ENCODE measurements around the gene SLC7A6.

Gene SLC7A6

GRCh38 chr16:68264128-68265077, at the start of gene SLC7A6:
SLC7A6 (plus strand) TSS chr16:68264526; CDS start chr16:68274727, 10,201 bp downstream.
- DNase-seq: peak; percentile 86

GRCh38 chr16:68214726-68215125, 49.6 kb upstream of the SLC7A6 start:
- no peak for DNase-seq

GRCh38 chr16:68215302-68215701, 49.0 kb upstream of the SLC7A6 start:
- DNase-seq: no peak

- DNase-seq: no peak
These were observed 48.1 kb upstream of the SLC7A6 start for GRCh38 chr16:68216240-68216639.

- DNase-seq: no peak
These were observed 46.8 kb upstream of the SLC7A6 start for GRCh38 chr16:68217506-68217905.

GRCh38 chr16:68219725-68220351, 44.5 kb upstream of the SLC7A6 start:
- DNase-seq: no peak

GRCh38 chr16:68223072-68223471, 41.3 kb upstream of the SLC7A6 start:
- DNase-seq: no peak

- no peak for DNase-seq
These were observed 38.2 kb upstream of the SLC7A6 start for GRCh38 chr16:68226116-68226515.

GRCh38 chr16:68227183-68227793, 37.0 kb upstream of the SLC7A6 start:
- no peak for DNase-seq

GRCh38 chr16:68227850-68228553, 36.3 kb upstream of the SLC7A6 start:
- DNase-seq: no peak

- DNase-seq: no peak
These were observed 35.7 kb upstream of the SLC7A6 start for GRCh38 chr16:68228652-68229051.

GRCh38 chr16:68229431-68230175, 34.7 kb upstream of the SLC7A6 start:
- DNase-seq: peak; percentile 42

- DNase-seq: no peak
These were observed 34.2 kb upstream of the SLC7A6 start for GRCh38 chr16:68230176-68230571.

GRCh38 chr16:68230956-68231355, 33.4 kb upstream of the SLC7A6 start:
- DNase-seq: no peak

- no peak for DNase-seq
These were observed 32.8 kb upstream of the SLC7A6 start for GRCh38 chr16:68231384-68232136.

- no peak for DNase-seq
These were observed 32.0 kb upstream of the SLC7A6 start for GRCh38 chr16:68232335-68232734.

- no peak for DNase-seq
These were observed 31.1 kb upstream of the SLC7A6 start for GRCh38 chr16:68233085-68233834.

GRCh38 chr16:68233835-68234187, 30.5 kb upstream of the SLC7A6 start:
- DNase-seq: no peak

- DNase-seq: no peak
These were observed 29.9 kb upstream of the SLC7A6 start for GRCh38 chr16:68234188-68235107.

All from activated naive CD4-positive, alpha-beta T cell treated with anti-CD3 and anti-CD28 coated beads, Interleukin-2, amount 50 U/mL, for 16 hours (primary cell).